ENCODE results near the gene ANKRD1.

ANKRD1 gene

GRCh38 chr10:90920986-90921666 lies at the start of gene ANKRD1:
TSS of gene ANKRD1 (minus strand) at chr10:90921087. CDS start at chr10:90921027, 60 bp downstream.
- H3K36me3 Mint-ChIP-seq, result no peaks in the 10 kb centered on the region
- H3K9me3 Mint-ChIP-seq, result no peaks in the 10 kb centered on the region
- no peak for DNase-seq
- H3K4me3 Mint-ChIP-seq, result no peak within 1 kb of the TSS
- CTCF ChIA-PET, result interaction anchor here (0.6 to 1.1 kb wide), 2 partner anchors 85 to 347 kb away, joined by 3 to 4 read pairs; no protein-coding TSS in a partner anchor
- no peak within 1 kb of the TSS for H3K27ac Mint-ChIP-seq
- H3K4me1 Mint-ChIP-seq, result no peaks in the 10 kb centered on the region
- H3K27me3 Mint-ChIP-seq, result peaks cover 25% of the 10 kb centered on the region

GRCh38 chr10:90969947-90970673 lies 49.2 kb upstream of the ANKRD1 start:
- no peak for DNase-seq
- H3K27ac Mint-ChIP-seq, result no peak overlapping the region
- CTCF ChIA-PET, result interaction anchor here (0.6 to 2.1 kb wide), 6 partner anchors 23 to 673 kb away, joined by 4 to 11 read pairs (median 4); no protein-coding TSS in a partner anchor
- no peak overlapping the region for H3K4me3 Mint-ChIP-seq
- no peaks in the 10 kb centered on the region for H3K4me1 Mint-ChIP-seq
- H3K27me3 Mint-ChIP-seq, result peaks cover 18% of the 10 kb centered on the region
- H3K9me3 Mint-ChIP-seq, result no peaks in the 10 kb centered on the region
- no peaks in the 10 kb centered on the region for H3K36me3 Mint-ChIP-seq

- Mint-ChIP-seq H3K27me3 (peaks cover 24% of the 10 kb centered on the region), H3K36me3 (no peaks in the 10 kb centered on the region)
- CTCF ChIA-PET, result interaction anchor here (0.6 to 2.1 kb wide), 4 partner anchors 35 to 674 kb away, joined by 3 to 11 read pairs (median 4); no protein-coding TSS in a partner anchor
Observed at GRCh38 chr10:90969121-90969534, 48.2 kb upstream of the ANKRD1 start.

GRCh38 chr10:90968328-90969081 lies 47.6 kb upstream of the ANKRD1 start:
- CTCF ChIA-PET, result interaction anchor here (0.7 to 2.1 kb wide), 4 partner anchors 36 to 88 kb away, joined by 3 to 11 read pairs (median 4); no protein-coding TSS in a partner anchor

More at GRCh38 chr10:90969121-90969534, 48.2 kb upstream of the ANKRD1 start:
- Mint-ChIP-seq H3K9me3 (no peaks in the 10 kb centered on the region), H3K4me3 (no peak overlapping the region), H3K4me1 (no peaks in the 10 kb centered on the region), H3K27ac (no peak overlapping the region)
- no peak for DNase-seq

GRCh38 chr10:90967865-90968264 lies 47.0 kb upstream of the ANKRD1 start:
- CTCF ChIA-PET, result interaction anchor here (0.7 kb wide), 1 partner anchor 88 kb away, joined by 3 read pairs; no protein-coding TSS in a partner anchor
- no peaks in the 10 kb centered on the region for H3K9me3 Mint-ChIP-seq
- no peak overlapping the region for H3K27ac Mint-ChIP-seq
- no peaks in the 10 kb centered on the region for H3K36me3 Mint-ChIP-seq
- no peaks in the 10 kb centered on the region for H3K4me1 Mint-ChIP-seq
- peaks cover 25% of the 10 kb centered on the region for H3K27me3 Mint-ChIP-seq
- no peak for DNase-seq
- no peak overlapping the region for H3K4me3 Mint-ChIP-seq

More at GRCh38 chr10:90968328-90969081, 47.6 kb upstream of the ANKRD1 start:
- Mint-ChIP-seq H3K9me3 (no peaks in the 10 kb centered on the region), H3K27me3 (peaks cover 25% of the 10 kb centered on the region), H3K4me1 (no peaks in the 10 kb centered on the region), H3K4me3 (no peak overlapping the region), H3K27ac (no peak overlapping the region), H3K36me3 (no peaks in the 10 kb centered on the region)
- DNase-seq, result no peak

GRCh38 chr10:90966146-90966545 lies 45.3 kb upstream of the ANKRD1 start:
- Mint-ChIP-seq H3K4me3 (no peak overlapping the region), H3K27me3 (peaks cover 25% of the 10 kb centered on the region), H3K9me3 (no peaks in the 10 kb centered on the region), H3K27ac (no peak overlapping the region), H3K36me3 (no peaks in the 10 kb centered on the region), H3K4me1 (no peaks in the 10 kb centered on the region)
- DNase-seq, result no peak
- CTCF ChIA-PET, result interaction anchor here (0.9 kb wide), 1 partner anchor 12 kb away, joined by 3 read pairs; no protein-coding TSS in a partner anchor

GRCh38 chr10:90965720-90966119 lies 44.8 kb upstream of the ANKRD1 start:
- H3K36me3 Mint-ChIP-seq, result no peaks in the 10 kb centered on the region
- peaks cover 25% of the 10 kb centered on the region for H3K27me3 Mint-ChIP-seq
- no peak overlapping the region for H3K27ac Mint-ChIP-seq
- no peak overlapping the region for H3K4me3 Mint-ChIP-seq
- H3K9me3 Mint-ChIP-seq, result no peaks in the 10 kb centered on the region
- DNase-seq, result no peak
- H3K4me1 Mint-ChIP-seq, result no peaks in the 10 kb centered on the region
- CTCF ChIA-PET, result interaction anchor here (0.9 kb wide), 1 partner anchor 13 kb away, joined by 3 read pairs; no protein-coding TSS in a partner anchor

GRCh38 chr10:90964781-90965465 lies 44.0 kb upstream of the ANKRD1 start:
- H3K27ac Mint-ChIP-seq, result no peak overlapping the region
- CTCF ChIA-PET, result interaction anchor here (0.9 kb wide), 2 partner anchors 14 to 41 kb away, joined by 3 read pairs; no protein-coding TSS in a partner anchor
- peaks cover 25% of the 10 kb centered on the region for H3K27me3 Mint-ChIP-seq
- no peak overlapping the region for H3K4me3 Mint-ChIP-seq
- no peak for DNase-seq
- no peaks in the 10 kb centered on the region for H3K9me3 Mint-ChIP-seq
- no peaks in the 10 kb centered on the region for H3K4me1 Mint-ChIP-seq
- no peaks in the 10 kb centered on the region for H3K36me3 Mint-ChIP-seq

GRCh38 chr10:90963331-90963730 lies 42.4 kb upstream of the ANKRD1 start:
- Mint-ChIP-seq H3K27ac (no peak overlapping the region), H3K4me3 (no peak overlapping the region), H3K36me3 (no peaks in the 10 kb centered on the region), H3K9me3 (no peaks in the 10 kb centered on the region), H3K4me1 (no peaks in the 10 kb centered on the region), H3K27me3 (peaks cover 18% of the 10 kb centered on the region)
- CTCF ChIA-PET, result interaction anchor here (1.3 kb wide), 1 partner anchor 10 kb away, joined by 4 read pairs; no protein-coding TSS in a partner anchor
- no peak for DNase-seq

GRCh38 chr10:90960355-90960814 lies 39.5 kb upstream of the ANKRD1 start:
- CTCF ChIA-PET, result interaction anchor here (2.4 kb wide), 1 partner anchor 49 kb away, joined by 6 read pairs; no protein-coding TSS in a partner anchor
- no peak for DNase-seq
- no peak overlapping the region for H3K4me3 Mint-ChIP-seq
- H3K9me3 Mint-ChIP-seq, result no peaks in the 10 kb centered on the region
- H3K27ac Mint-ChIP-seq, result no peak overlapping the region
- H3K4me1 Mint-ChIP-seq, result no peaks in the 10 kb centered on the region
- no peaks in the 10 kb centered on the region for H3K36me3 Mint-ChIP-seq
- peaks cover 7% of the 10 kb centered on the region for H3K27me3 Mint-ChIP-seq

- Mint-ChIP-seq H3K4me3 (no peak overlapping the region), H3K4me1 (no peaks in the 10 kb centered on the region), H3K27ac (no peak overlapping the region), H3K36me3 (no peaks in the 10 kb centered on the region), H3K9me3 (no peaks in the 10 kb centered on the region), H3K27me3 (peaks cover 6% of the 10 kb centered on the region)
- DNase-seq, result no peak
- CTCF ChIA-PET, result interaction anchor here (2.4 kb wide), 1 partner anchor 48 kb away, joined by 6 read pairs; no protein-coding TSS in a partner anchor
Observed at GRCh38 chr10:90959826-90960225, 38.9 kb upstream of the ANKRD1 start.

GRCh38 chr10:90958781-90959180 lies 37.9 kb upstream of the ANKRD1 start:
- H3K4me1 Mint-ChIP-seq, result no peaks in the 10 kb centered on the region
- no peak overlapping the region for H3K4me3 Mint-ChIP-seq
- H3K36me3 Mint-ChIP-seq, result no peaks in the 10 kb centered on the region
- CTCF ChIA-PET, result interaction anchor here (0.7 kb wide), 1 partner anchor 25 kb away, joined by 3 read pairs; no protein-coding TSS in a partner anchor
- no peak for DNase-seq
- no peak overlapping the region for H3K27ac Mint-ChIP-seq
- peaks cover 5% of the 10 kb centered on the region for H3K27me3 Mint-ChIP-seq
- H3K9me3 Mint-ChIP-seq, result no peaks in the 10 kb centered on the region

All from activated naive CD4-positive, alpha-beta T cell treated with anti-CD3 and anti-CD28 coated beads, Interleukin-2, amount 10 ng/mL, durations not matched to agents 7 days and 5 days (primary cell).